ENCODE results near the gene SGCD. TPM values are rescaled to one million over a fixed set of nuclear protein-coding genes. Genes with fewer than 3 reads are reported as not detected.

SGCD gene
- total RNA-seq, 4 donors from 2014 or later: 0.83 to 9.6 (median 1.9) TPM

DNA sequence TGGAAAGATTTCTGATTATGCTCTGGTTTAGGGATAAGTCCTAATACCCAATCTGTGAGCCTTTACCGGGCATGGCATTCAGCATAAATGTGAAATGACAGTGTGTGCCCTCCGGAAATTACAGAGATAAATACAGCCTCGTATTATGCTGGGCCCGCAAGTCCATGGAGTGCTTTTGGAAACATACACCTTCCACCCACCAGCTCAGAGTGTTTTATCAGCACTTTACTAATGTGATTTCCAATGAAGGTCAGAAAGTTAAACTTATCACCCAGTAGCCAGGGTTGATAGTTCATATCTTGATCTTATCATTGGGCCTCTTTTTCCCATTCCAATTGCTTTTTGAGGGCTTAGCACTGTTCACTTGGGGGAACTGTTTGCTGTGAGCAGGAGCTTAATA lies 94.8 kb downstream of the SGCD start:
- TF ChIP-seq, protein P1, sequence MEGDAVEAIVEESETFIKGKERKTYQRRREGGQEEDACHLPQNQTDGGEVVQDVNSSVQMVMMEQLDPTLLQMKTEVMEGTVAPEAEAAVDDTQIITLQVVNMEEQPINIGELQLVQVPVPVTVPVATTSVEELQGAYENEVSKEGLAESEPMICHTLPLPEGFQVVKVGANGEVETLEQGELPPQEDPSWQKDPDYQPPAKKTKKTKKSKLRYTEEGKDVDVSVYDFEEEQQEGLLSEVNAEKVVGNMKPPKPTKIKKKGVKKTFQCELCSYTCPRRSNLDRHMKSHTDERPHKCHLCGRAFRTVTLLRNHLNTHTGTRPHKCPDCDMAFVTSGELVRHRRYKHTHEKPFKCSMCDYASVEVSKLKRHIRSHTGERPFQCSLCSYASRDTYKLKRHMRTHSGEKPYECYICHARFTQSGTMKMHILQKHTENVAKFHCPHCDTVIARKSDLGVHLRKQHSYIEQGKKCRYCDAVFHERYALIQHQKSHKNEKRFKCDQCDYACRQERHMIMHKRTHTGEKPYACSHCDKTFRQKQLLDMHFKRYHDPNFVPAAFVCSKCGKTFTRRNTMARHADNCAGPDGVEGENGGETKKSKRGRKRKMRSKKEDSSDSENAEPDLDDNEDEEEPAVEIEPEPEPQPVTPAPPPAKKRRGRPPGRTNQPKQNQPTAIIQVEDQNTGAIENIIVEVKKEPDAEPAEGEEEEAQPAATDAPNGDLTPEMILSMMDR (IDR thresholded peaks at IDR 0.05): no peak
- TF ChIP-seq POLR2A (IDR thresholded peaks at IDR 0.05): no peak
- no peaks in the 10 kb centered on the region for H3K4me1 ChIP-seq
- H3K36me3 ChIP-seq: no peaks in the 10 kb centered on the region
- no peaks in the 10 kb centered on the region for H3K27me3 ChIP-seq
- H3K9me3 ChIP-seq: no peaks in the 10 kb centered on the region
- DNase-seq: no peak
- H3K4me3 ChIP-seq: no peak overlapping the region
- no peak overlapping the region for H3K27ac ChIP-seq

DNA sequence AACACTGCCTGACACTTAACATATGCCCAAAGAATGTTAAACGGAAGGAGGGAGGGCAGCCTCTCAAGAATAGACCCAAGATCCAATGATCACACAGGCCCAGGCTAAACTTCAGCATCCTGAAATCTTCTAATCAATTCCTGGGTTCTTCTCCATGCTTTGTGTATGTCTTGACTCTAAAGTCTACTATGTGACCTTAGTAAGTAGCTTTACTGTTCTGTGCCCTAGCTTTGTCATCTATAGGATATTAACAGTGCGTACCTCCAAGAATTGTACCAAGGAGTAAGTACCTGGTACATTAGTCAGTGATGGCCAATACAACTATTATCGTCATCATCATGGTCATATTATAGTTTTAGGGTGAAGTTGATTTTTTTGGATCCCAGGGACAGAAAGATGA lies 96.6 kb downstream of the SGCD start:
- H3K36me3 ChIP-seq: no peaks in the 10 kb centered on the region
- no peaks in the 10 kb centered on the region for H3K4me1 ChIP-seq
- no peak for TF ChIP-seq POLR2A (IDR thresholded peaks at IDR 0.05)
- TF ChIP-seq, protein P1 (IDR thresholded peaks at IDR 0.05): no peak
- H3K27ac ChIP-seq: no peak overlapping the region
- H3K27me3 ChIP-seq: no peaks in the 10 kb centered on the region
- no peak overlapping the region for H3K4me3 ChIP-seq
- no peaks in the 10 kb centered on the region for H3K9me3 ChIP-seq
- DNase-seq: no peak

DNA sequence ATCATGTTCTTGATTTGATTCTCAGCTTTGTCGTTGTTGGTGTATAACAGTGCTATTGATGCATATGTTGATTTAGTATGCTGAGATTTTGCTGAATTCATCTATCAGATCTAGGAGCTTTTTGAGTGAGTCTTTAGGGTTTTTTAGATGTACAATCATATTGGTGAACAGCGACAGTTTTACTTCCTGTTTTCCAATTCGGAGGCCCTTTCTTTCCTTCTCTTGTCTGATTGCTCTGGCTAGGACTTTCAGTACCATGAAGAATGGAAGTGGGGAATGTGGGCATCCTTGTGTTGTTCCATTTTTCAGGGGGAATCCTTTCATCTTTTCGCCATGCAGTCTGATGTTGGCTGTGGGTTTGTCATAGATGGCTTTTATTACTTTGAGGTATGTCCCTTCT lies 100.4 kb downstream of the SGCD start:
- TF ChIP-seq, protein P1 (IDR thresholded peaks at IDR 0.05): no peak
- TF ChIP-seq POLR2A (IDR thresholded peaks at IDR 0.05): no peak
- Histone ChIP-seq H3K9me3 (no peaks in the 10 kb centered on the region), H3K27me3 (no peaks in the 10 kb centered on the region), H3K36me3 (no peaks in the 10 kb centered on the region), H3K4me3 (no peak overlapping the region), H3K4me1 (no peaks in the 10 kb centered on the region), H3K27ac (no peak overlapping the region)
- DNase-seq: no peak

DNA sequence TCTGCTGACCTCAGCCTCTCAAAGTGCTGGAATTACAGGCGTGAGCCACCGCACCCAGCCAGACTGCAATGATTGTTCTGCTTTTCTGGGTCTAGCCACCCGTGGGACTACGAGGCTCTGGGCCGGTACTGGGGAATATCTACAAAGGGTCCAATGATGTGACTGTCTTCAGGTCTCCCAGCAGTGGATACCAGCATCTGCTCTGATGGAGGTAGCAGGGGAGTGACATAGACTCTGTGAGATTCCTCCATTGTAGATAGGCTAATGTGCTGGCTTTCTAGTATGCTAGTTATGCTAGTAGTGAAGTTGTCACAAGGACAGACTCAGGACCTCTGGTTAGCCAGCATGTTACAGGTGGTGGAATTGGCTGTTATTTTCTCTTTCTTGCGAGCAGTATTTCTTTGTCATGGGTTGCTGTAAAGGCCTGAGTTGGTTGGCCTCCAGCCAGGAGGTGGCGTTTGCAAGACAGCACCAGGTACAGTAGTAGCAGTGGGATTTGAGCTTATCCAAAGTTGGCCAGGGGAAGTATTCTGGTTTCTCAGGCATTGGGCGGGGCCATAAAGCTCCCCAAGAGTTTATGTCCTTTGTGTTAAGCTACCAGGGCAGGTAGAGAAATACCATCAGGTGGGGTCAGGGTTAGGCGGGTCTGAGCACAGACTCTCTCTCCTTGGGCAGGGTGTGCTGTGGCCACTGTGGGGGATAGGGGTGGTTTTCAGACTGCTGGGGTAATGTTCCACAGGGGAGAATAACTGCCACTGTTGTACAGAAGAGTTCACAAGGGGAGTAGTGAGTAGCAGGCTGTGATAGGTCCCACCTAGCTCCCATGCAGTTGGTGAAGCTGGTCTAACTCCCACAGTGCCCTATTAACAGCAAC lies 105.2 kb downstream of the SGCD start:
- no peak for TF ChIP-seq POLR2A (IDR thresholded peaks at IDR 0.05)
- TF ChIP-seq, protein P1 (IDR thresholded peaks at IDR 0.05): no peak
- no peak for DNase-seq
- no peaks in the 10 kb centered on the region for H3K27me3 ChIP-seq
- H3K9me3 ChIP-seq: no peaks in the 10 kb centered on the region
- H3K27ac ChIP-seq: no peak overlapping the region
- H3K36me3 ChIP-seq: no peaks in the 10 kb centered on the region
- no peaks in the 10 kb centered on the region for H3K4me1 ChIP-seq
- H3K4me3 ChIP-seq: no peak overlapping the region

DNA sequence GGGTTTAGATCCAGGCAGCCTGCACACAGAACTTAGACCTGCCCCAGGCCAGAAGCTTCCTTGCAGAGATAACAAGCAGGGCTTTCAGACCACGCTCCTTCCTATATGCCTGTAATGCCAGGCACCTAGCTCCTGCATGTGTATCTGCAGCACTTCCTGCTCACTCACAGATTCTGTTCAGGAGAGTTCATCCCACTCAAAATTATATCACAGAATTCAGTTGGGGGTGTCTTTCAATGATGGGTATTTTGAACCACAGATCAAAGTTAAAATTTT lies 105.8 kb downstream of the SGCD start:
- H3K27me3 ChIP-seq: no peaks in the 10 kb centered on the region
- TF ChIP-seq, protein P1 (IDR thresholded peaks at IDR 0.05): no peak
- TF ChIP-seq POLR2A (IDR thresholded peaks at IDR 0.05): no peak
- no peak overlapping the region for H3K27ac ChIP-seq
- no peaks in the 10 kb centered on the region for H3K4me1 ChIP-seq
- H3K9me3 ChIP-seq: no peaks in the 10 kb centered on the region
- H3K4me3 ChIP-seq: no peak overlapping the region
- no peaks in the 10 kb centered on the region for H3K36me3 ChIP-seq
- no peak for DNase-seq
